Endothelial cell of umbilical vein (primary cell): Measurements from ENCODE around the gene HIVEP3. TPM values are rescaled to one million over a fixed set of nuclear protein-coding genes. Genes with fewer than 3 reads are reported as not detected.

Source experiments
- BruUV-seq: library from RNA; stranded (reverse); fragments of 400-500 nt; replicated peaks from 2 replicates; lab custom pipeline; 2021; lab: Mats Ljungman, UMichigan
- CTCF ChIA-PET: fragments of 300-600, 350-600 bp; sonication (Branson Sonifier 250); formaldehyde crosslinking; loops from one replicate; lab custom pipeline; 2021; ENCODE audit warnings: antibody characterized with exemption, inconsistent platforms; lab: Charles Lee
- POLR2A ChIA-PET: fragments of 300-600, 350-600 bp; sonication (Branson Sonifier 250); formaldehyde crosslinking; loops from one replicate; lab custom pipeline; 2021; ENCODE audit warnings: antibody characterized with exemption, inconsistent platforms; lab: Charles Lee
- DNase-seq: peaks from one replicate; pipeline ENCODE4 v3.0.0-alpha.2; 2011; ENCODE audit warnings: low read depth, low spot score
- FAIRE-seq: peaks from 2 replicates; lab custom pipeline; 2011; peaks lifted over from hg19 to GRCh38; lab: Jason Lieb, UNC
- H2AFZ ChIP-seq: 2 replicates; pipeline ENCODE4 v1.6.0; 2012; ENCODE audit warnings: low read depth, low read length, control low read depth, inconsistent platforms
- H3K27ac ChIP-seq: 2 replicates; pipeline ENCODE4 v1.5.1; 2011; ENCODE audit warnings: low read depth, mild to moderate bottlenecking, control low read depth, low read length, moderate library complexity; ENCODE audit not compliant: insufficient read depth
- H3K27me3 ChIP-seq, 2 experiments: 2 replicates each; pipeline versions ENCODE4 v1.6.0 to v1.6.1; 2011; ENCODE audit warnings: low read length in 2 of 2, mixed read lengths in 1 of 2; ENCODE audit not compliant: control insufficient read depth in 2 of 2, insufficient read depth in 2 of 2
- H3K36me3 ChIP-seq, 2 experiments: 2 replicates in 1 of 2; 3 replicates in 1 of 2; pipeline ENCODE4 v1.5.1; 2011; ENCODE audit warnings: low read length in 2 of 2, mild to moderate bottlenecking in 1 of 2, moderate library complexity in 1 of 2; ENCODE audit not compliant: control insufficient read depth in 2 of 2, insufficient read depth in 2 of 2; ENCODE audit errors: extremely low read depth in 1 of 2
- H3K4me1 ChIP-seq: 3 replicates; pipeline ENCODE4 v1.5.1; 2011; ENCODE audit warnings: mild to moderate bottlenecking, low read length; ENCODE audit not compliant: control insufficient read depth, insufficient read depth; ENCODE audit errors: extremely low read depth
- H3K4me2 ChIP-seq: 2 replicates; pipeline ENCODE4 v1.6.1; 2011; ENCODE audit warnings: low read length, control low read depth, mixed read lengths; ENCODE audit not compliant: insufficient read depth
- H3K4me3 ChIP-seq, 3 experiments: fragments of 200-600 bp in 1 of 3; sonication (generic), shearing (Covaris generic) in 1 of 3; replicated peaks in 1 of 3; 2 replicates each; pipeline ENCODE4 v1.5.1; 2011 to 2016; ENCODE audit warnings: control low read depth in 3 of 3, low read length in 3 of 3, mild to moderate bottlenecking in 2 of 3, inconsistent platforms in 1 of 3, low read depth in 1 of 3, moderate library complexity in 1 of 3; ENCODE audit not compliant: insufficient read depth in 1 of 3
- H3K79me2 ChIP-seq: 2 replicates; pipeline ENCODE4 v1.6.0; 2012; ENCODE audit warnings: low read length, inconsistent platforms; ENCODE audit not compliant: control insufficient read depth, insufficient read depth
- H3K9ac ChIP-seq: replicated peaks from 2 replicates; pipeline ENCODE3; 2011; ENCODE audit warnings: low read length, control low read depth; ENCODE audit not compliant: insufficient read depth; ENCODE audit errors: extremely low read depth
- H3K9me1 ChIP-seq: replicated peaks from 3 replicates; pipeline ENCODE4 v1.6.0; 2011; ENCODE audit warnings: mild to moderate bottlenecking, low read length; ENCODE audit not compliant: control insufficient read depth, insufficient read depth; ENCODE audit errors: extremely low read depth
- H3K9me3 ChIP-seq: replicated peaks from 2 replicates; pipeline ENCODE4 v1.5.1; 2012; ENCODE audit warnings: low read length, inconsistent platforms; ENCODE audit not compliant: control insufficient read depth, insufficient read depth
- H4K20me1 ChIP-seq: replicated peaks from 2 replicates; pipeline ENCODE3; 2011; ENCODE audit warnings: mild to moderate bottlenecking, low read length; ENCODE audit not compliant: control insufficient read depth, insufficient read depth; ENCODE audit errors: extremely low read depth
- CTCF ChIP-seq, 2 donors: IDR thresholded peaks; 1 replicate in 1 of 2; 2 replicates in 1 of 2; pipeline ENCODE4 v1.5.1; 2011; ENCODE audit warnings: low read length in 2 of 2, mild to moderate bottlenecking in 2 of 2, moderate library complexity in 2 of 2, control low read depth in 1 of 2, inconsistent platforms in 1 of 2, low read depth in 1 of 2; ENCODE audit not compliant: insufficient read depth in 1 of 2; ENCODE audit errors: extremely low read depth in 1 of 2
- EZH2 ChIP-seq: IDR thresholded peaks from 2 replicates; pipeline ENCODE4 v1.6.1; 2012; ENCODE audit warnings: borderline replicate concordance, low read depth, mild to moderate bottlenecking, moderate library complexity, low read length, inconsistent platforms; ENCODE audit not compliant: severe bottlenecking
- FOS ChIP-seq: IDR thresholded peaks from 2 replicates; pipeline ENCODE4 v1.6.1; 2011; ENCODE audit warnings: mild to moderate bottlenecking, low read length, moderate library complexity, borderline replicate concordance; ENCODE audit not compliant: insufficient read depth
- GATA2 ChIP-seq: IDR thresholded peaks from 2 replicates; pipeline ENCODE4 v1.7.0; 2011; ENCODE audit warnings: low read depth, mild to moderate bottlenecking, moderate library complexity, mixed read lengths, low read length; ENCODE audit not compliant: insufficient read length, insufficient read depth
- JUN ChIP-seq: IDR thresholded peaks from 2 replicates; pipeline ENCODE4 v1.6.1; 2011; ENCODE audit warnings: borderline replicate concordance, low read depth; ENCODE audit not compliant: insufficient read length, insufficient read depth
- MAX ChIP-seq: IDR thresholded peaks from 2 replicates; pipeline ENCODE4 v1.6.1; 2011; ENCODE audit not compliant: insufficient read depth, insufficient read length
- MYC ChIP-seq: IDR thresholded peaks from one replicate; pipeline ENCODE4 v1.6.1; 2011; ENCODE audit warnings: mild to moderate bottlenecking, low read depth, low read length
- POLR2A ChIP-seq: IDR thresholded peaks from 2 replicates; pipeline ENCODE4 v1.6.1; 2012; ENCODE audit warnings: low read depth, mild to moderate bottlenecking, control low read depth, low read length
- POLR2AphosphoS5 ChIP-seq: IDR thresholded peaks from 2 replicates; pipeline ENCODE4 v1.6.1; 2012; ENCODE audit warnings: low read depth, mild to moderate bottlenecking, control low read depth, low read length, moderate library complexity; ENCODE audit not compliant: insufficient read depth
- dilution Hi-C: fragments of 300-500 bp; cut with MboI; formaldehyde crosslinking; loops from one replicate; pipeline ENCODE4 v1.15.0; 2019; ENCODE audit warnings: low sequenced_read_pairs; ENCODE audit not compliant: extremely low pct_ligation_motif_present
- intact Hi-C: fragments of 100-400 bp; cut with micrococcal nuclease; formaldehyde crosslinking; loops from one replicate; pipeline ENCODE4 v1.10.0; 2022
- polyA plus RNA-seq, 4 experiments: library from polyadenylated mRNA; depleted of rRNA in 3 of 4; stranded (reverse) in 3 of 4; unstranded in 1 of 4; fragments of >200 nt; gene quantifications; 2 replicates each; pipeline versions ENCODE4 v1.2.1 to v1.2.3, GENCODE V29; 2011 to 2012; ENCODE audit warnings: missing spikeins in 1 of 4
- total RNA-seq: library from RNA; stranded (reverse); gene quantifications from 2 replicates; pipeline ENCODE4 v1.2.3, GENCODE V29; 2021

The HIVEP3 gene
- total and polyA plus RNA-seq, 2 donors (not counting 3 experiments of a cell fraction or from before 2014, with no cell fraction given): 3.4 to 4.0 TPM

- TF ChIP-seq FOS: no peak
- no peak for TF ChIP-seq POLR2A
- no peak for TF ChIP-seq POLR2AphosphoS5
- no peak for TF ChIP-seq JUN
- TF ChIP-seq MYC: no peak
- no peak for TF ChIP-seq MAX
- TF ChIP-seq GATA2: no peak
- TF ChIP-seq EZH2: no peak
- no peak for TF ChIP-seq CTCF (IDR thresholded peaks at IDR 0.05; ENCODE audit: extremely low read depth in 1 of 2, insufficient read depth in 1 of 2, low read depth in 1 of 2, low read length in 2 of 2)
- intact Hi-C loops (no loop called here), dilution Hi-C loops (no loop called here)
- Histone ChIP-seq H3K9me1 (no peaks in the 10 kb centered on the region), H2AFZ (no peak overlapping the region), H3K36me3 (no peaks in the 10 kb centered on the region), H3K4me3 (no peak overlapping the region), H3K9ac (no peak overlapping the region), H3K79me2 (no peaks in the 10 kb centered on the region), H3K27ac (no peak overlapping the region), H3K9me3 (no peaks in the 10 kb centered on the region), H3K4me1 (peaks cover 19% of the 10 kb centered on the region), H3K27me3 (no peaks in the 10 kb centered on the region), H3K4me2 (no peak overlapping the region), H4K20me1 (no peaks in the 10 kb centered on the region)
- ChIA-PET POLR2A (no interaction called here), CTCF (interaction anchor here (1.6 to 1.7 kb wide), 2 partner anchors 55 to 295 kb away, joined by 3 to 5 read pairs; no protein-coding TSS in a partner anchor)
- BruUV-seq: no TSS peak
- DNase-seq: no peak
- no peak for FAIRE-seq
Observed at GRCh38 chr1:41868241-41868998, 50.3 kb downstream of the HIVEP3 start.
